ENCODE measurements around the gene LATS2.

The LATS2 gene

DNA sequence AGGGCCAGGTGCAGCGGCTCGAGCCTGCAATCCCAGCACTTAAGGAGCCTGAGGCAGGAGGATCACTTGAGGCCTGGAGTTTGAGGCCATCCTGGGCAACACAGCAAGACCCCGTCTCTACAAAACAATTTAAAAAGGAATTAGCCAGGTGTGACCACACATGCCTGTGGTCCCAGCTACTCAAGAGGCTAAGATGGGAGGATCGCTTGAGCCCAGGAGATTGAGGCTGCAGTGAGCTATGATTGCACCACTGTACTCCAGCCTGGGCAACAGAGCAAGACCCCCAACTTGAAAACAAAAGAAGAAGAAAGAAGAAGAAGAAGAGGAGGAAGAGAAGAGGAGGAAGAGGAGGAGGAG, 47.7 kb downstream of the LATS2 start:
- no peak for ATAC-seq

DNA sequence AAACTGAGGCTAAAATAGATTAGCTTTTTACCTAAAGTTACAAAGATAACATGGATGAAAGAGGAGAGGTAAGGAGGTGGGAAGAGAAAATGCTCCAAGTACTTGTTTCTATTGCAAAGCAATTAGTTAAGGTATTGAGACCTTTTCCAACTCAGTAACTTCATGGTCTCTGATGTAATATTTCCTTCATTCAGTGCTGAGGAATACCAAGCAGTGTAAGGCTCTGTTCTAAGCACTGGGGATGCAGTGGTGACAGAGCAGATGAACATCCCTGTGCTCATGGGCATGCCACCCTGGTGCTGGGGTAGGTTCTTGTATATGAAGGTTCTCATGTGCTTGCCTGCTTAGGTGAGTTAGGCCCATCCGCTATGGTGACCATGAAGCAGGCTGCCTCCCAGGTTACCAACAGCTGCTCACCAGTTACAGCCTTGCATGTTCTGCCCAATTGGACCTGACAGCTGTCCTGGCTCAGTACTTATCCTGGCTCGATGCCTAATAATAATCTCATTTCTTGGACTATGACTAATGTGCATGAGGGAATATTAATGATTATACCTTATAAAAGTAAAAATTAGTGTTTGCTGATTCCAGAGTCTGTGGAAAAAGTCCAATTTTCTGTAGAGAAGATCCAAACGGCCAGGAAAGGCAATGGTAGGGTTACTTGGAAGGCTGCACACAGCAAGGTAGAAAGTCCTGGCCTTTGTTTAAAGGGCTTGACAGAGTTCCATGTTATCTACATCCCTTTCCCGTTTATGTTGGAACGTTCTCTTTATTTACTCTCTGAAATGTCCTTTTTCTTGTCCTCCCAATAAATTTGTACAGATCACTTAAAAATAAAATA, 48.3 kb downstream of the LATS2 start:
- no peak for ATAC-seq

DNA sequence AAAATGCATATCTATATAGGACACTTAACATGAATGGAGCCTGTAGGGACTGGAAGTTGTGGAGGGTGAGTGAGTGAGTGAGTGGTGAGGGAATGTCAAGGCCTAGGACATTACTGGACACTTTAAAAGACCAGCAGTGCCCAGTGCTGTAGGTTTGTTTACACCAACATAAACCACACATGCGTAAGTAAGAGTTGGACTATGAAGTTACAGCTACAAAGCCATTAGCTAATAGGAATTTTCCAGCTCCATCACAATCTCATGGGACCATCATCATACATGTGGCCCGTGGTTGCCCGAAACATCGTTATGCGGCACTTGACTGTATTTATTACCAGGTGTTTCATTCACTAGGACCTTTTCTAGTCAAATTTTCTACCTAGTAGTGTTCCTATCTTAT, 49.2 kb downstream of the LATS2 start:
- ATAC-seq, result no peak

DNA sequence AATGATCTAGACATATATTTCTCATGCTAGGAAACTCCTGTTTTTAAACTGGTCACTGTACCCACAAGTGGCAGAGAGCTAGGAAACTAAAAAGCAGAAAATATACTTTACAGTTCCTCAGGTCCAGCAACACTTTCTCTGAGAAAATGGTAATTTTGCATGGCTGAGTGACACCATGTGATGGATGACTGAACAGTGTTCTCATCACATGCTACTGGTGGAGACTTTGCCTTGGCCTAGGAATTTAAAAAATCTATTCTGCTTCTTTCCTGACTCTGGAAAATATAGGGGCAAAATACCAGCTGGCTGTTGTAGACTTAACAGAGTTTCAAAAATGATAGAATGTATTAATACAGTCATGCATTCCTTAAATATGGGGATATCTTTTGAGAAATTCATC, 50.0 kb downstream of the LATS2 start:
- no peak for ATAC-seq

DNA sequence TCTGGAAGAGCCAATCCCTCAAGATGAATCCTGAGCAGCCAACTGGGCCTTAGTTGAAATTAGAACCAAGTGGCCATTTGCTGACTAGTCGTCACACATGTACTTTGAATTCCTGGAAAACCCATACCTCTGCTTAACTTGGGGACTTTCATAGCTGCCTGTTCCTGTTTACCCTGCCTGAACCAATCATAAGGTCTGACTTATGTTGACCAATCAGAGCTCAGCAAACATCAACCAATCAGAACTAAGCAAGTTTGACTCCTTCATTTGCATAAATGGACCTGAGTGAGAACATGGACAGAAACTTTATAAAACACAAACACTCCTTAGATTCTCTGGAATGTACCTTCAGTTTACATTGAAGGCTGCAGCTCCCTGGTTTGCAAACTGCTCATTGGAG, 50.8 kb downstream of the LATS2 start:
- peak; percentile 41 to 49 for ATAC-seq

DNA sequence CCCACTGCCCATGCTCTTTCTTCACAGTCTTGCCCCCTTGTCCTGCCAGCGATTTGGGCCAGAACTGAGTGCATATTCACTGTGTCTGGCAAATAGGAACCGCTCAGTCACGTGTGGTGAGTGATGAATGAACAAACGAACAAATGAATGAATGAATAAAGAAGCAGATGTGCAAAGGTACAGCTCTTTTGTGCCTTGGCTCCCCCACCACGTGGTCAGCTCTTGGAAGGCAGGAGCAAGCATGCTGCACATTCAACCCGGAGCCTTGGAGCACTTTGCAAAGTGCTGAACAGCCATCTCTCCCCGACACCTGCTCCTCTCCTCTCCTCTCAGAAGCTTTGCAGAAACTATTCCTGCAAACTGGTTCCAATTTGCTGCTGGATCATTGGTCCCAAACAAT, 52.4 kb downstream of the LATS2 start:
- no peak for ATAC-seq

DNA sequence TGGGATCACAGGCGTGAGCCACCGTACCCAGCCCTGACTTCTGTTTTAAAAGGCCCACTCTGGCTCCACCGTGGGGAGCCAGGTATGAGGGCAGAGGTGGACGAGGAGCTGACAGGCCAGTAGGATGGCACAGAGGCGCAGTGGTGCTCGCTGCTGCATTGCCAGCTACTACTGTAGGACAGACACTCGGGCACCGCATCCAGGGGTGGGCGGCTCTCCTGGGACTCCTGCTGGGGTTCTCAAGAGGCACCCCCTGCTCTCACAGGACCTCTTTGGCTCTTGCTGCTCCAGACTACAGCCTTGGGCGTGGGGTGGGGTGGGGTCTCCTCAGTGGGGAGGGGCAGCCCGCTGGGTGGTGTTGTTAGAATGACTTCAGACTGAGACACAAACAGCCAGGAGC, 53.4 kb downstream of the LATS2 start:
- ATAC-seq, result no peak

DNA sequence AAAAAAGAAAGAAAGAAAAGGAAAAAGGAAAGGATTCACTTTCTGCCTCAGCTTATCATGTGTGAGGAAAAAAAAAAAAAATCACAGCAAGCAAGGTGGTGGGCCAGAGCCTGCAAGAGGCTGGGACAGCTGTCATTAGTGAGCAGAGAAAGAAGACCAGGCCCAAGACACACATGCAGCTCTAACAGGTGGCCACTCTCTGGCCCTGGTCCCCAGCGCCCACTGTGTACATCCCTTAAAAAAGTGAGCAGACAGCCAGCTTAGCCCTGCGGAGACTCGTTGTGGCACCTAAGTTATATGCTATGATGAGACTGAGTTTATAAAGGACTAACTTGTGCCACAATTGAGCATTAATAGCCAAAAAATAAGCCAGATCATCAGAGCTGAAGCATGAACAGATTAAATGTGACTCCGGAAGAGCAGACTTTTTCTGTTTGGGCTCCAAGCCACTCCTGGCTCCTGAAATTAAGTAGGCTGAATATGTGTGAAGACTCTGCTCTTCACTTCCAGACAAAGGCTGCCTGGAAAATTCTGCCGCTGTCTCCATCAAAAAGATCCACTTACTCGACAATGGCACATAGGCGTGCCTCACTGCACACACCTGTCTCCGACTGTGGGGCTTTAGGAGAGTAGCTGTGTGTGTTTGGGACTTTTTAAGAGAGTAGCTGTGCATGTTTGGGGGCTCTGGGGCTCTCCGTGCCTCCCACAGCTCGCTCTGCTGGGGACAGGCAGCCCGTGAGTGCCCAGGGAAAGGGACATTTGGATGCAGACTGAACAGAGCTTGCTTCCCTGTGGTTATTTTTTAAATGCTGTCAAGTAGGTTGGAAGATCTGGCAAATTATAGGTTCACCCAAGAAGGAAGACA, 55.0 kb downstream of the LATS2 start:
- no peak for ATAC-seq

DNA sequence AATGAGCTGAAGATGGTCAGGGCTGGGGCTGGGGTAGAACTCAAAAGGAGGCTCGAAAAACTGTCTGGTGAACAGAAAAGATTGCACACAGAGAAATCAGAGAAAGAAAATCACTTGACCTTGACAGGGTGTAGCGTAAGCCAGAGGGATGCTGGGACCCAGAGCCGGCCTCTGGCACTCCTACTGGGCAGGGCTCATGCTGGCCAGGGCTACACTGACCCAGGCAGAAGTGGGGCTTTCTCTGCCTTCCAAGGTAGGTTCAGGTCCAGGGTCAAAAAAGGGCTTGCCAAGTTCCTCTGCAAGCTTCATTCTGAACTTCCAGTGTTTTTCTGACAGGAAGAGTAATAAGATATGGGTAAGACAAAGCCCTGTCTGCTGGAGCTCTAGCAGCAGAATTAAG, 56.2 kb downstream of the LATS2 start:
- no peak for ATAC-seq

DNA sequence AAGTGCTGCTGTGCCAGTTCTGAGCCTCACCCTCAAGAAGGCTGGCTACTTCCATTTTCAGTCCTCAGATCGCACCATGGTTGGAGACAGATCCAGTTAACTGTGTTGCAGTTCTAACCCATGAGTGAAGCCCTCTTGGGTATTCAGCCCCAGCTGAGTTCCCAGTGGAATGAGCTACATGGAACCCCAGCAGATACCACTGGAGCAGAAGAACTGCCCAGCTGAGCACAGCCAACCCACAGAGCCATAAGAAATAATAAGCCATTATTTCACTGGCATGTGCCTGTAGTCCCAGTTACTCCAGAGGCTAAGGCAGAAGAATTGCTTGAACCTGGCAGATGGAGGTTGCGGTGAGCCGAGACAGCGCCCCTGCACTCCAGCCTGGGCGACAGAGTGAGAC, 59.9 kb downstream of the LATS2 start:
- no peak for ATAC-seq

DNA sequence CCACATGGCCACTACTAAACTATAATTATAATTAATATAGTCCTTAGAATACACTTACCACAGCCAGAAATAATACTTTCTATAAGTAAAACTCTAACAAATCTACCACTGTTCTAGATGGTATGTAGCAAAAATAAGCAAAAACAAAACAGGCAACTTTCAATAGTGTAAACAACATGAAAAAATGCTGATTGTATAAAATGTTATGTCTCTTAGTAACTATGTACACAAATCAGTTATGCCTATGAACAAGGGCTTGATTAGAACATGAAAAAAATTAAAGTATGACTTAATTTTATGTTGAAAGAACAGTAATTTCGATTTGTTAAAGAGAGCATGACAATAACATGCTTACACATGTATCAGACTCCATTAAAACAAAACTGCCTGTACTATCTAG, 60.7 kb downstream of the LATS2 start:
- ATAC-seq, result no peak

DNA sequence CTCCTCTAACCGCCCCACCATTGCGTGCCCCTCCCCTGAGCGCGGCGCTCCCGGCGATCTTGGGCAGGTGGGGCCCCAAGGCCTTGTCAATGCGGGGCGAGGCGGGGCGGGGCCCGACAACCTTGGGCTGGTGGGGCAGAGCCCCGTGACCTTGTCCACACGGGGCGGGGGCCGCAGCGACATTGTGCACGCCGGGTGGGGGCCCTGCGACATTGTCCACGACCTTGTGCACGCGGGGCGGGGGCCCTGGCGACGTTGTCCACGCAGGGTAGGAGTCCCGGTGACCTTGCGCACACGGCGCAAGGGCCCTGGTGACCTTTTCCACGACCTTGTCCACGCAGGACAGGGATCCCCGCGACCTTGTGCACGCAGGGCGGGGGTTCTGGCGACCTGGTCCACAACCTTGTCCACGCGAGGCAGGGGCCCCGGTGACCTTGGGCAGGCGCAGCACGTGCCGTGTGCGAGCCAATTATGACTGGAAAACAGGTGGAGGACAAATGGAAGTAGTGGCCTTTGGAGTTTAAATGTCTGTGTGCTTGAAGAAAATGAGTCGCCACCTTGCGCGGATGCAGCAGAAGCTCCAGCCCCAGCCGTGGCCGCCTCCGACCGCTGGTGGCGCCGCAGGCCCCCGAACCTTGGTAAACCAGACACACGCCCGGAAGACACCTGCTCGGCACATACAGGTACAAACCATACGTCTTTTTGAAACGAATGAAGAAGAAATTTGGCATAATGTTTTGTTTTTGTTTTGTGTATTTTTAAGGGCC, 62.6 kb downstream of the LATS2 start:
- no peak for ATAC-seq

DNA sequence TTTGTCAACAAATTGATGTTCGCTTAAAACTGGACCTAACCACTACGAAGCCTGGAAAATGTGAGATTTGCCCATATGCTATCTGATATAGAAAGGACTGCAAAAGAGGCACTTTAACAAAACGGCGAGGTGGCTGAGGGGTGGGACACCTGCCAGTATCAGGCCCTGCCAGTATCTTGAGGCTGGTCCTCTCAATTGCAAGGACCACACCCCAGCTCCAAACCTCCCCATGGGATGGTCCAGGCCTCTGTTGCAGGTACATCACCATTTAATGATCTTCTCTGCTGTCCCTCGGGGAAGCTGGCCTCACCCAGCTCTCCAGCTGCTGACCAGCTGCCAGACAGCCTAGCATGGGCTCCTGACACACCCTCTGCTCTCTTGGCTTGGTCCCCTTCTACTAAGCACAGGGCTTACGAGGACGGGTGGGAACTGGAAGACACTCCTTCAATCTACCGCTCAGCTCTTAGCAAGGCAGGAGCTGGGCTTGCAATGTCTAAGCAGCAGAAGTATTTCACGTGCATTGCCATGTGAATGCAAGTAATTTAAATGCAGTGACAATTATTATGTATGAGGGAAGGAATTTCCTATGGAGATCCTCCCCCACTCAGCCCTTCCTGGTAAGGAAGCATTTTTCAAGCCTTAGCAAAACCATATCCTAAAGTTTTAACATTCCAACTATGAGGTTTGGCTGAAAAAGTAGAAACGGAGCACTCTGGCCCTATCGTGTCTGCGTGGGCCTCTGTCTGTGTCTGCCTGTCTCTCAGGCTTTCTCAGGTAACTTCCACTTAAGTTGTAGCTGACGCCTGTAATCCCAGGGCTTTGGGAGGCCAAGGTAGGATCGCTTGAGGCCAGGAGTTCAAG, 63.9 kb downstream of the LATS2 start:
- ATAC-seq, result no peak

DNA sequence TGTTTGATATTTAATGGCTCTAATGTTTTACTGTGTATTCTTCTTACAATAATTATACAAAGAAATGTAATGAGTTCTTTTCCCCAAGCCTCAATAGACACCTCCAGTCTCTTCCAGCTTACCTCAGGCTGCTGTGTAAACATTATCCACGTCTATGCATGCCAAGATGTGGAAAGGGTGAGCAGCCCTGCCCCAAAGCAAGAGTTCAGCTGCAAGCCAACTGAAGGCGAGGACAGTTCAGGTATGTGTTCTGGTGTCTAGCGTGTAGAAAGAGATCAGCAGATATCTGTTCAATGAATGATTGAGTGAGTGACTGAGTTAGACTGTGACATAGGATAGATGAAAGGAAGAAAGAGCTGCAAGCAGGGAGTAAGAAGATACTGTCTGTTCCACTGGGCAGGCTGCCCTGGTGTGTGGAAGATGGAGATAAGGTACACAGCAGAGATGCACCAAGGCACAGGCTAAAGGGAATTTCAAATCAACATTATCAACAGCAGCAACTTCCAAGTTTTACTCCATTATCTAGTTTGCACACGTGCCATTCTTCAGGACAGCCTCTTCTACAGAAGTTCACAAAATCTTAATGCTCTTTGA, 66.0 kb downstream of the LATS2 start:
- no peak for ATAC-seq

DNA sequence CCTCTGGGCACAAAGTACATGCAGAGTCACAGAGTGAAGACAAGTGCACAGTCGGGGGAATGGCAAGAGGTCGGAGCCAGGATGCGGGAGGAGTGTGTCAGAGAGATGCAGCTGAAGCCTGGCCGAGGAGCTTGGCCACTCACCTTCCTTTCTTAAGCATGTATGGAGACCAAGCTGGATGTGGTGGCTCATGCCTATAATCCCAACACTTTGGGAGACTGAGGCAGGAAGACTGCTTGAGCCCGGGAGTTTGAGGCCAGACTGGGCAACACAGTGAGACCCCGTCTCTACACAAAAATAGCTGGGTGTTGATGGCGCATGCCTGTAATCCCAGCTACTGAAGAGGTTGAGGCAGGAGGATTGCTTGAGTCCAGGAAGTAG, 67.0 kb downstream of the LATS2 start:
- ATAC-seq, result no peak

DNA sequence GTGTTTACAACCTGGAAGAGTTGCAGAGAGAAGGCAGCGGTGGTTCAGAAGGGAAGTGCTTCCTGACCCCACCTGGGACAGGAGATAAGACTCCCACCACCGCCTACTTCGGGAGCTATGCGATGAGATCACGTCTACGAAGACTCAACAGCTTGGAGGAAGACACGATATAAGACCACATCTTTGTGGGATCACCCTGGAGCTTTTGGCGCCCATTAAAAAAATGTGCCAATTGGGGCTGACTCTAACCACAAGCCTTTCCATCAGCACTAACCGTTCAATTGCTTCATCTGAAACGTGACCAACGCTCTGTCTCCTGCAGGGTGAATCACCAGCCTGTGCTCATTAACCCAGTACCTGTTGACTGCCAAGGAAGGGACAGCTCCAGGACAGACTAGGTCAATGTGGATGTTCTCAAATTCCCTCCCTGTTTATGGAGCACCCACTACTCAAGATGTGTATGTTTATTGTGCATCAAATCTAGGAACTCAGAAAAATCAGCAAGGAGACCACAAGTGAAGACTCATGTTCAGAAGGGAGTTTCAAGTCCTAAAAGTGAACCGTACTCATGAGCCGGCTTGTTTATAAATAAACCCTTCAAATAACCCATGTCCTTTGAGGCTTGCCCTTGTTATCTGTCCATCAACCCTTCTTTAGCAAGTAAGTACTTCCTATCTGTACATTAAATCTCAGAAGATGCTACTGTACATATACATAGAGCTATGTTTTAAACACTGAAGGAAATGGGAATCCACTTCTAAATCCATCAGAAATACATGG, 67.5 kb downstream of the LATS2 start:
- ATAC-seq, result no peak

DNA sequence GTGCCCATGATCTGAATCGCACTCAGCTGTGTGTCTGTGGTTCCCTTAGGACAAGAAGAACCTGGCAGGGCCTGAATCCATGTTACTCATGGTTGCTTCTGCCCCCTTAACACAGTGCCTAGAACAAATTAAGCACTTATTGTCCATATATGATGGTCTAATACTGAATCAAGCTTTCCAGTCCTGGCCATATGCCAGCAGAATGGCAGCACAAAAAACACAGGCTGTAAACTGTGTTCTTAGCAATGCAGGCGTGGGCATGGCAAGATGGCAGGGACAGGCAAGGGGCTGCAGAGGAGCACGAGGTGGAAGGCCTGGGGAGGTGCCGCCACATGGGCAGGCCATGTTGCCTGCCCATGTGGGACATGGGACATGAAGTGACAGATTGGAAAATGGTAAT, 68.2 kb downstream of the LATS2 start:
- no peak for ATAC-seq

DNA sequence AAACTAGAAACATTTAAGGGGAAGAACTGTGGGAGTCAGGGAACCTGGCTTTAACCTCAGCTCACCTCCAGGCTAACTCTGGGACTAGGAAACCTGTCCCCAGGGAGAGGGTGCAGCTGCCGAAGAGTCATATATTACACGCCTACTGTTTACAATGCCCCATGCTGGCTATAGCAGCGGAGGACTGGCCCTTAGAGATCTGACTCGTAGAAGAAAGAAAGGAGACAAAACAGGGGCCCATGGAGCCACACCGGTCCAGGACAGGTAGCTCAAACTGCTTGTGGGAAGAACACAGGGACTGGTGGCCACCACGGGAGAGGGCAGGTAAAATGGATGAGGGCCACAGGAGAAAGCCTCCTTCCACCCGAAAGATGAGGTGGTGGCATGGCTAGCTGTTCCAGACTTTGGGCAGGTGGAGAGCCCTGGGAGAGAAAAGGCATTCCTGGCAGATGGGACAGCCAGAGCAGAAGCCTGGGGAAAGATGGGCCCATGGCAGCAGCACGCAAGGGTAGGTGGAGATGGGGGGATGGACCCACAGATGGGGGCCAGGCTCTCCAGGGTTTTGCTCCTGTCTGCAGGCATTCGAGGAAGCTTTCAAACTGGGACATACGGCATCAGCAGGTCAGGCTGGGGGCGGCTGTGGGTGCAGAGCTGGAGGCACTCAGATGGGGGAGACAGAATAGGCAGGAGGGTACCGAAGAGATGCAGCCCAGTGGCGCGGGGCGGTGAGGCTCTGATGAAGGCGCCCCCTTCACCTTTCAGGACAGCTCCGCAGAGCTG, 69.5 kb downstream of the LATS2 start:
- ATAC-seq, result no peak

DNA sequence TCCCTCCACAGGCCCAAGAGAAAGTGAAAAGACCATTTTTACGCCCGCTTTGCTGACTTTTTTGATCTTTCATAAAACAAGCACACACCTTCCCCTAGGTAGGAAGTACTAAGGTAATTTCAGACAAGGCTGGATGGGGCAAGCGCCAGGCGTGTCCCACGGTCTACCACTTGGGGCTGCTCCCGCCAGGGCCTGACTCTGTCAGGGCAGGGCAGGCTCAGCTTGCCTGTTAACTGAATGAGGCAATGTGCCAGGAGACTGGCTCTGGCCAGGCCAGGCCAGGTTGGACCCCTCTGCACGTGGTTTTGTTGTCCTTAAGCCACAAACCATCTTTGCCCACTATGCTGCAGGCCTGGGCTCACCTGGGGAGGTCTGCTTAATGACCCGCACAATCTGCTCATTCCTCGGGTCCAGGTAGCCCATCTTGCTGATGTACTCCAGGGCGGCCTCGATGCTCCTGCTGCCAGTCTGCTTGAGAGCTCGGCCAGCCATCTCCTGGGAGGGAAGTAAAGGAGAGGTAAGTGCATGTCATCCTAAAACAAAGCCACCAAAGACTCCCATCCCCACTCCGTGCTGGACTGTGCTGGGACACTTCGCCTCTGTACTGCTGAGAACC, 70.4 kb downstream of the LATS2 start:
- ATAC-seq, result no peak
